Loucy (cell line): Measurements from ENCODE around the gene BANP.

ENCODE experiments used
- H2AFZ ChIP-seq: fragments of 200-600 bp; sonication (generic); 2 replicates; pipeline ENCODE4 v1.6.0; 2016; ENCODE audit warnings: antibody characterized with exemption, mild to moderate bottlenecking, low read length, moderate library complexity
- H3F3A ChIP-seq: fragments of 200-600 bp; 2 replicates; pipeline ENCODE4 v1.6.0; 2016; ENCODE audit warnings: antibody characterized with exemption, low read depth, mild to moderate bottlenecking
- H3K27me3 ChIP-seq: fragments of 200-600 bp; sonication (generic); 2 replicates; pipeline ENCODE4 v1.6.1; 2014; ENCODE audit warnings: low read length, mild to moderate bottlenecking; ENCODE audit not compliant: insufficient read depth, poor library complexity, severe bottlenecking
- H3K36me3 ChIP-seq: fragments of 200-600 bp; sonication (generic); 2 replicates; pipeline ENCODE4 v1.6.1; 2016; ENCODE audit warnings: low read length; ENCODE audit not compliant: insufficient read depth
- H3K4me1 ChIP-seq: fragments of 200-600 bp; sonication (generic); 2 replicates; pipeline ENCODE4 v1.5.1; 2014; ENCODE audit warnings: low read length, mild to moderate bottlenecking; ENCODE audit not compliant: insufficient read depth, poor library complexity, severe bottlenecking
- H3K4me2 ChIP-seq: fragments of 200-600 bp; sonication (generic); 2 replicates; pipeline ENCODE4 v1.6.0; 2014; ENCODE audit warnings: antibody characterized with exemption, low read length, low read depth, mild to moderate bottlenecking; ENCODE audit not compliant: poor library complexity, severe bottlenecking
- H3K4me3 ChIP-seq: fragments of 200-600 bp; sonication (generic); 2 replicates; pipeline ENCODE4 v1.5.1; 2014; ENCODE audit warnings: low read length, mild to moderate bottlenecking, mixed read lengths; ENCODE audit not compliant: poor library complexity, severe bottlenecking
- H3K79me2 ChIP-seq: fragments of 200-600 bp; sonication (generic); 2 replicates; pipeline ENCODE4 v1.6.1; 2014; ENCODE audit warnings: low read length; ENCODE audit not compliant: insufficient read depth
- H3K9ac ChIP-seq: fragments of 200-600 bp; sonication (generic); 2 replicates; pipeline ENCODE4 v1.6.0; 2014; ENCODE audit warnings: mild to moderate bottlenecking, low read depth, low read length, moderate library complexity; ENCODE audit not compliant: poor library complexity, severe bottlenecking
- H3K9me2 ChIP-seq: fragments of 200-600 bp; sonication (generic); replicated peaks from 2 replicates; pipeline ENCODE4 v1.6.1; 2016; ENCODE audit warnings: low read depth, low read length, mixed read lengths
- H3K9me3 ChIP-seq: fragments of 200-600 bp; sonication (generic); 2 replicates; pipeline ENCODE4 v1.6.1; 2014; ENCODE audit warnings: mild to moderate bottlenecking, antibody characterized with exemption, low read length, low read depth; ENCODE audit not compliant: insufficient read depth
- H4K20me1 ChIP-seq: fragments of 200-600 bp; sonication (generic); 2 replicates; pipeline ENCODE4 v1.6.0; 2014; ENCODE audit warnings: antibody characterized with exemption, low read length, mild to moderate bottlenecking; ENCODE audit not compliant: insufficient read depth, poor library complexity, severe bottlenecking
- EZH2phosphoT487 ChIP-seq: fragments of 200-600 bp; IDR thresholded peaks from 2 replicates; pipeline ENCODE4 v1.6.1; 2018; ENCODE audit warnings: antibody characterized with exemption, mild to moderate bottlenecking, moderate library complexity, borderline replicate concordance
- TF ChIP-seq, protein P1 (sequence below): fragments of 200-600 bp; sonication (generic); conservative IDR thresholded peaks from 2 replicates; pipeline ENCODE4 v1.5.1; 2014; ENCODE audit warnings: mild to moderate bottlenecking, antibody characterized with exemption, low read length

The BANP gene

DNA sequence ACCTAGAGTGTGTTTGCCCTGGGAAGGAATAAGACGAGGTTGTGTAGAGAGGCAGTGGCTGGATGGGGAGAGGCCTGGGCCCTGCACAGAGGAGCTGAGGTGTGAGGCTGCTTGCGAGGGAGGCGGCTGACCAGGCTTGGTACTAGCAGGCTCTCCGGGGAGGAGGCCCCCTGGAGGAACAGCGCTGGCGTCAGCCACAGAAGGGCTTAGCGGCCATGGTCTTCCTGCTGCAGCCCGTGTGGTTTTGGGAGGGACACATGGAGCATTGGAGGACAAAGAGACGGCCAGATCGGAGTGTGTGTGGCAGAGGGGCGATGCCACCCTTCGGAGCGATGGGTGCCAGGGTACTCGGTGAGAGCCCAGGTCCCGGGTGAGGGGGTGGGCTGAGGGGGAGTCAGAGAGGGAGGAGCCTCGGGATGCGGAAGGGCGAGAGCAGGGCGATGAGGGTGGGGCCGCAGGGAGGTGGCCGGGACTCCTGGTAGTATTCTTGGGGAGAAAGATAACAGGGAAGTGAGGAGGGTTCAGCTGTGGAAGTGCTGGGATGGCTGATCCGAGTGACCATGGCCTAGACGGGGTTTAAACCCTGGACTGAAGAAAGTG is 8.3 kb downstream of the BANP start:
- Histone ChIP-seq H4K20me1 (no peaks in the 10 kb centered on the region), H3K4me2 (no peak overlapping the region), H3K9me2 (no peaks in the 10 kb centered on the region), H3K27me3 (no peaks in the 10 kb centered on the region), H2AFZ (no peak overlapping the region), H3K4me1 (peaks cover 47% of the 10 kb centered on the region), H3K9ac (no peak overlapping the region), H3F3A (peaks cover 2% of the 10 kb centered on the region; the same call in 1 of the 2 replicates), H3K79me2 (peaks cover 86% of the 10 kb centered on the region; the same call in 1 of the 2 replicates), H3K4me3 (no peak overlapping the region), H3K9me3 (no peaks in the 10 kb centered on the region), H3K36me3 (no peaks in the 10 kb centered on the region)
- no peak for TF ChIP-seq EZH2phosphoT487
- TF ChIP-seq, protein P1, sequence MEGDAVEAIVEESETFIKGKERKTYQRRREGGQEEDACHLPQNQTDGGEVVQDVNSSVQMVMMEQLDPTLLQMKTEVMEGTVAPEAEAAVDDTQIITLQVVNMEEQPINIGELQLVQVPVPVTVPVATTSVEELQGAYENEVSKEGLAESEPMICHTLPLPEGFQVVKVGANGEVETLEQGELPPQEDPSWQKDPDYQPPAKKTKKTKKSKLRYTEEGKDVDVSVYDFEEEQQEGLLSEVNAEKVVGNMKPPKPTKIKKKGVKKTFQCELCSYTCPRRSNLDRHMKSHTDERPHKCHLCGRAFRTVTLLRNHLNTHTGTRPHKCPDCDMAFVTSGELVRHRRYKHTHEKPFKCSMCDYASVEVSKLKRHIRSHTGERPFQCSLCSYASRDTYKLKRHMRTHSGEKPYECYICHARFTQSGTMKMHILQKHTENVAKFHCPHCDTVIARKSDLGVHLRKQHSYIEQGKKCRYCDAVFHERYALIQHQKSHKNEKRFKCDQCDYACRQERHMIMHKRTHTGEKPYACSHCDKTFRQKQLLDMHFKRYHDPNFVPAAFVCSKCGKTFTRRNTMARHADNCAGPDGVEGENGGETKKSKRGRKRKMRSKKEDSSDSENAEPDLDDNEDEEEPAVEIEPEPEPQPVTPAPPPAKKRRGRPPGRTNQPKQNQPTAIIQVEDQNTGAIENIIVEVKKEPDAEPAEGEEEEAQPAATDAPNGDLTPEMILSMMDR, result no peak

DNA sequence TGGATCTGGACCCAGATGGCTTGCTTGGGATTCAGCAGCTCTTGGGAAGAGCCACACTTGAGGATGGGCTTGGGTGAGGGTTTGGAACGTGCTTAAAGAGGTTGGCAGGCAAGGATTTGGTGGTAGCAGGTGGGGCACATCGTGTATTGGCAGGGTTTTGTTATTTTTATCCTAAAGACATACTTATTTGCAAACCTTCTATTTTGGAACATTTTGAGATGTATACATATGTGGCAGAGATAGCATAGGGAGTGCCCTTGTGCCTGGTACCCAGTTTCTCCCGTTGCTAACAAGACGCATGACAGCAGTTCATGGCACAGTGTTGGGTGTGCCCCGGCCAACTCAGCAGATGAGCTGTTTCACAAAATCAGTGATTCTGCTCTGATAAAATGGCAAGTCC is 9.1 kb downstream of the BANP start:
- H3K4me3 ChIP-seq, result no peak overlapping the region
- H3K79me2 ChIP-seq, result peaks cover 86% of the 10 kb centered on the region; the same call in 1 of the 2 replicates
- no peak overlapping the region for H3K4me2 ChIP-seq
- no peaks in the 10 kb centered on the region for H3K27me3 ChIP-seq
- no peak overlapping the region for H2AFZ ChIP-seq
- H3K4me1 ChIP-seq, result peaks cover 48% of the 10 kb centered on the region
- no peak for TF ChIP-seq EZH2phosphoT487
- TF ChIP-seq, protein P1, result no peak
- H4K20me1 ChIP-seq, result no peaks in the 10 kb centered on the region
- H3F3A ChIP-seq, result peaks cover 2% of the 10 kb centered on the region; the same call in 1 of the 2 replicates
- H3K9ac ChIP-seq, result no peak overlapping the region
- no peaks in the 10 kb centered on the region for H3K9me2 ChIP-seq
- no peaks in the 10 kb centered on the region for H3K36me3 ChIP-seq
- no peaks in the 10 kb centered on the region for H3K9me3 ChIP-seq

DNA sequence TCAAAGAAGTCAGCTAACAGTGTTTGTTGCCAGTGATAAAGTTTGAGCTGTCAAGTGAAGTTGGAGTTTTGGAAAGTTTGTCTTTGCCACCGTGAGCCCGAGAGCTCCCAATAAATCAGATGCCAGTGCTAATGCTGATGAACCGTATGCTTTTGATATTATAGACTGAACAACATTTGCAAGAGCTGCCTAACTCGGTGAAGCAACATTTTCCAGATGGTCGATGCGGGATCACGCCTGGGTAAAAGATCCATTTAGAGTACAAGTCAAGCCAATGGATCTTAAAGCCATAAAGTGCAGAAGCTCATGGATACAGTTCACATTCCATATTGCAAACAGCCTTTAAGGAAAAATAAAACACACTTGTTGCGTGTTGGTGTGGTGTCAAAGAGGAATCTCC is 9.6 kb downstream of the BANP start:
- H4K20me1 ChIP-seq, result no peaks in the 10 kb centered on the region

DNA sequence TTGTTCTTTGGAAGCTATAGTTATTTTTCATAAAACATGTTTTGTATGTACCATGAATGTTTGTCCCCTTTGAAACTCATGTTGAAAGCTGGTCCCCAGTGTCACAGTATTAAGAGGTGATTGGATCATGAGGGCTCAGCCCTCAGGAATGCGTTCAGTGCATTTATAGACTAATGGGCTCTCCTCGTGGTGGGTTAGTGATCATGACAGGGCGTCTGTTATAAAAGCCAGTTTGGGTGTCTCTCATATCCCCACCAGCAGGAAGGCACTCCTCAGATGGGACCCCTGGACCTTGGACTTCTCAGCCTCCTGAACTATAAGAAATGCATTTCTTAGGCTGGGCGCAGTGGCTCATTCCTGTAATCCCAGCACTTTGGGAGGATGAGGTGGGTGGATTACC is 10.4 kb downstream of the BANP start:
- no peak overlapping the region for H3K9ac ChIP-seq
- no peak overlapping the region for H3K4me3 ChIP-seq
- TF ChIP-seq, protein P1, result no peak
- peaks cover 35% of the 10 kb centered on the region for H3K4me1 ChIP-seq
- peaks cover 2% of the 10 kb centered on the region; the same call in 1 of the 2 replicates for H3F3A ChIP-seq
- no peaks in the 10 kb centered on the region for H4K20me1 ChIP-seq
- H3K36me3 ChIP-seq, result no peaks in the 10 kb centered on the region
- H3K79me2 ChIP-seq, result peaks cover 85% of the 10 kb centered on the region
- no peak overlapping the region for H2AFZ ChIP-seq
- no peak overlapping the region for H3K4me2 ChIP-seq
- H3K9me3 ChIP-seq, result no peaks in the 10 kb centered on the region
- H3K9me2 ChIP-seq, result no peaks in the 10 kb centered on the region
- no peaks in the 10 kb centered on the region for H3K27me3 ChIP-seq

More for the DNA sequence above, 9.6 kb downstream of the BANP start:
- Histone ChIP-seq H3K4me1 (peaks cover 43% of the 10 kb centered on the region), H3K4me3 (no peak overlapping the region), H3K9me2 (no peaks in the 10 kb centered on the region), H3K4me2 (no peak overlapping the region), H3K9ac (no peak overlapping the region), H3K36me3 (no peaks in the 10 kb centered on the region), H3K9me3 (no peaks in the 10 kb centered on the region), H3F3A (peaks cover 2% of the 10 kb centered on the region; the same call in 1 of the 2 replicates), H2AFZ (no peak overlapping the region), H3K27me3 (no peaks in the 10 kb centered on the region), H3K79me2 (peaks cover 85% of the 10 kb centered on the region)
- TF ChIP-seq EZH2phosphoT487, result no peak
